Measurements from ENCODE around the gene IPO4. TPM values are rescaled to one million over a fixed set of nuclear protein-coding genes. Genes with fewer than 3 reads are reported as not detected.
A peak's percentile ranks its signal among the peaks of the same experiment; 100 is the strongest.

IPO4 gene
- total and polyA plus RNA-seq, 2 of the 13 experiments (the other 11 are each of a cell fraction or from before 2014, with no cell fraction given): 39.0 to 179 TPM

GRCh38 chr14:24146453-24146977 lies 42.1 kb downstream of the IPO4 start, which contains the start of gene PSME2 (continued):
- TF ChIP-seq ZFP36L2 (CRISPR knock-in tag; IDR thresholded peaks at IDR 0.05) (peak; percentile 78; the same call in 1 of the 2 replicates), PAF1 (CRISPR knock-in tag; IDR thresholded peaks at IDR 0.05) (no peak), ESRRA (CRISPR knock-in tag; IDR thresholded peaks at IDR 0.05; ENCODE audit: low read depth) (peak; percentile 66), ZBTB21 (CRISPR knock-in tag; IDR thresholded peaks at IDR 0.05) (0 out of 2 replicates have a peak, but pooled peaks have one; percentile 7), MEF2D (CRISPR knock-in tag; IDR thresholded peaks at IDR 0.05) (peak; percentile 91), ETV5 (CRISPR knock-in tag; IDR thresholded peaks at IDR 0.05; ENCODE audit: borderline replicate concordance) (0 out of 2 replicates have a peak, but pooled peaks have one; percentile 6), DPF2 (CRISPR knock-in tag; IDR thresholded peaks at IDR 0.05; ENCODE audit: borderline replicate concordance, low read depth) (no peak), POLR2G (IDR thresholded peaks at IDR 0.05; ENCODE audit: low read depth, low read length) (peak; percentile 84), PRDM10 (CRISPR knock-in tag; IDR thresholded peaks at IDR 0.05; ENCODE audit: low read depth) (no peak; the same call in 1 of the 2 replicates), ATRX (CRISPR knock-in tag; IDR thresholded peaks at IDR 0.05; ENCODE audit: borderline replicate concordance) (no peak), HES4 (CRISPR knock-in tag; IDR thresholded peaks at IDR 0.05; ENCODE audit: borderline replicate concordance) (no peak), REST (IDR thresholded peaks at IDR 0.05; ENCODE audit: borderline replicate concordance in 1 of 2, low read depth in 1 of 2, low read length in 2 of 2) (0 out of 4 replicates have a peak, but pooled peaks of 1 of the 2 experiments have one; percentile 7), ZFP82 (CRISPR knock-in tag; IDR thresholded peaks at IDR 0.05; ENCODE audit: borderline replicate concordance) (no peak), ZNF850 (CRISPR knock-in tag; conservative IDR thresholded peaks at IDR 0.05) (no peak), RBAK (CRISPR knock-in tag; IDR thresholded peaks at IDR 0.05) (peak; percentile 78; the same call in 1 of the 2 replicates), SP1 (IDR thresholded peaks at IDR 0.05) (no peak), SP1 (CRISPR knock-in tag; IDR thresholded peaks at IDR 0.05) (peak; percentile 91), EEA1 (CRISPR knock-in tag; IDR thresholded peaks at IDR 0.05; ENCODE audit: borderline replicate concordance) (peak; percentile 91)
- TF ChIP-seq, protein P1, sequence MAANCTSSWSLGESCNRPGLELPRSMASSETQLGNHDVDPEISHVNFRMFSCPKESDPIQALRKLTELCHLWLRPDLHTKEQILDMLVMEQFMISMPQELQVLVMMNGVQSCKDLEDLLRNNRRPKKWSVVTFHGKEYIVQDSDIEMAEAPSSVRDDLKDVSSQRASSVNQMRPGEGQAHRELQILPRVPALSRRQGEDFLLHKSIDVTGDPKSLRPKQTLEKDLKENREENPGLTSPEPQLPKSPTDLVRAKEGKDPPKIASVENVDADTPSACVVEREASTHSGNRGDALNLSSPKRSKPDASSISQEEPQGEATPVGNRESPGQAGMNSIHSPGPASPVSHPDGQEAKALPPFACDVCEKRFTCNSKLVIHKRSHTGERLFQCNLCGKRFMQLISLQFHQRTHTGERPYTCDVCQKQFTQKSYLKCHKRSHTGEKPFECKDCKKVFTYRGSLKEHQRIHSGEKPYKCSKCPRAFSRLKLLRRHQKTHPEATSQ (CRISPR knock-in tag; IDR thresholded peaks at IDR 0.05; ENCODE audit: borderline replicate concordance): peak; percentile 41; the same call in 1 of the 2 replicates

All from HepG2 (cell line).